ENCODE measurements around the gene HOXA4.

HOXA4 gene

GRCh38 chr7:27128776-27129728 is 1.5 kb downstream of the HOXA4 start:
- Mint-ChIP-seq H3K4me1 (peaks cover 10% of the 10 kb centered on the region), H3K4me3 (no peak overlapping the region), H3K36me3 (ENCODE audit: low read depth) (no peaks in the 10 kb centered on the region), H3K27ac (no peak overlapping the region), H3K27me3 (peaks cover 49% of the 10 kb centered on the region), H3K9me3 (no peaks in the 10 kb centered on the region)
- ATAC-seq (no peak), DNase-seq (no peak)

GRCh38 chr7:27128034-27128433 is 2.5 kb downstream of the HOXA4 start:
- no peak overlapping the region for H3K4me3 Mint-ChIP-seq
- no peak overlapping the region for H3K27ac Mint-ChIP-seq
- H3K9me3 Mint-ChIP-seq = no peaks in the 10 kb centered on the region
- no peak for ATAC-seq
- DNase-seq = no peak
- H3K4me1 Mint-ChIP-seq = peaks cover 4% of the 10 kb centered on the region
- H3K27me3 Mint-ChIP-seq = peaks cover 40% of the 10 kb centered on the region
- H3K36me3 Mint-ChIP-seq (ENCODE audit: low read depth) = no peaks in the 10 kb centered on the region

GRCh38 chr7:27126596-27127327 is 3.8 kb downstream of the HOXA4 start:
- ATAC-seq (no peak), DNase-seq (no peak)
- peaks cover 31% of the 10 kb centered on the region for H3K27me3 Mint-ChIP-seq
- no peak overlapping the region for H3K4me3 Mint-ChIP-seq
- peaks cover 4% of the 10 kb centered on the region for H3K4me1 Mint-ChIP-seq
- H3K9me3 Mint-ChIP-seq = no peaks in the 10 kb centered on the region
- no peaks in the 10 kb centered on the region for H3K36me3 Mint-ChIP-seq (ENCODE audit: low read depth)
- no peak overlapping the region for H3K27ac Mint-ChIP-seq

GRCh38 chr7:27125986-27126394 is 4.6 kb downstream of the HOXA4 start:
- Mint-ChIP-seq H3K27ac (no peak overlapping the region), H3K27me3 (peaks cover 26% of the 10 kb centered on the region), H3K9me3 (no peaks in the 10 kb centered on the region), H3K4me3 (no peak overlapping the region), H3K36me3 (ENCODE audit: low read depth) (no peaks in the 10 kb centered on the region), H3K4me1 (no peaks in the 10 kb centered on the region)
- ATAC-seq (no peak), DNase-seq (no peak)

GRCh38 chr7:27124902-27125689 is 5.5 kb downstream of the HOXA4 start:
- H3K27me3 Mint-ChIP-seq = peaks cover 26% of the 10 kb centered on the region
- no peak overlapping the region for H3K27ac Mint-ChIP-seq
- no peak for DNase-seq
- H3K4me1 Mint-ChIP-seq = no peaks in the 10 kb centered on the region
- no peak overlapping the region for H3K4me3 Mint-ChIP-seq
- no peak for ATAC-seq
- no peaks in the 10 kb centered on the region for H3K9me3 Mint-ChIP-seq
- H3K36me3 Mint-ChIP-seq (ENCODE audit: low read depth) = no peaks in the 10 kb centered on the region

- Mint-ChIP-seq H3K36me3 (ENCODE audit: low read depth) (no peaks in the 10 kb centered on the region), H3K9me3 (no peaks in the 10 kb centered on the region), H3K4me3 (no peak overlapping the region), H3K4me1 (no peaks in the 10 kb centered on the region), H3K27me3 (peaks cover 22% of the 10 kb centered on the region), H3K27ac (no peak overlapping the region)
- ATAC-seq = no peak
- no peak for DNase-seq
Observed at GRCh38 chr7:27124096-27124901, 6.3 kb downstream of the HOXA4 start.

GRCh38 chr7:27123477-27124053 is 7.0 kb downstream of the HOXA4 start:
- no peak for ATAC-seq
- Mint-ChIP-seq H3K4me3 (no peak overlapping the region), H3K27me3 (peaks cover 18% of the 10 kb centered on the region), H3K36me3 (ENCODE audit: low read depth) (no peaks in the 10 kb centered on the region), H3K4me1 (no peaks in the 10 kb centered on the region), H3K27ac (no peak overlapping the region), H3K9me3 (no peaks in the 10 kb centered on the region)
- DNase-seq = no peak

- H3K4me3 Mint-ChIP-seq = no peak overlapping the region
Observed at GRCh38 chr7:27123007-27123476, 7.5 kb downstream of the HOXA4 start.

GRCh38 chr7:27122077-27122910 is 8.3 kb downstream of the HOXA4 start:
- DNase-seq (no peak), ATAC-seq (no peak)
- Mint-ChIP-seq H3K4me3 (no peak overlapping the region), H3K9me3 (no peaks in the 10 kb centered on the region), H3K27me3 (peaks cover 16% of the 10 kb centered on the region), H3K36me3 (ENCODE audit: low read depth) (no peaks in the 10 kb centered on the region), H3K27ac (no peak overlapping the region), H3K4me1 (no peaks in the 10 kb centered on the region)

More at GRCh38 chr7:27123007-27123476, 7.5 kb downstream of the HOXA4 start:
- Mint-ChIP-seq H3K9me3 (no peaks in the 10 kb centered on the region), H3K4me1 (no peaks in the 10 kb centered on the region), H3K27ac (no peak overlapping the region), H3K27me3 (peaks cover 18% of the 10 kb centered on the region), H3K36me3 (ENCODE audit: low read depth) (no peaks in the 10 kb centered on the region)
- ATAC-seq (no peak), DNase-seq (no peak)

GRCh38 chr7:27121684-27122076 is 8.9 kb downstream of the HOXA4 start:
- Mint-ChIP-seq H3K4me3 (no peak overlapping the region), H3K27me3 (peaks cover 10% of the 10 kb centered on the region), H3K36me3 (ENCODE audit: low read depth) (no peaks in the 10 kb centered on the region), H3K27ac (no peak overlapping the region), H3K4me1 (no peaks in the 10 kb centered on the region), H3K9me3 (no peaks in the 10 kb centered on the region)
- DNase-seq = no peak
- ATAC-seq = no peak

- Mint-ChIP-seq H3K4me3 (no peak overlapping the region), H3K36me3 (ENCODE audit: low read depth) (no peaks in the 10 kb centered on the region)
Observed at GRCh38 chr7:27119412-27119911, 11.1 kb downstream of the HOXA4 start.

GRCh38 chr7:27118580-27118979 is 12.0 kb downstream of the HOXA4 start:
- Mint-ChIP-seq H3K27ac (no peak overlapping the region), H3K4me3 (no peak overlapping the region), H3K36me3 (ENCODE audit: low read depth) (no peaks in the 10 kb centered on the region), H3K9me3 (no peaks in the 10 kb centered on the region), H3K27me3 (no peaks in the 10 kb centered on the region), H3K4me1 (no peaks in the 10 kb centered on the region)
- DNase-seq (no peak), ATAC-seq (no peak)

More at GRCh38 chr7:27119412-27119911, 11.1 kb downstream of the HOXA4 start:
- no peak for ATAC-seq
- DNase-seq = no peak
- Mint-ChIP-seq H3K27me3 (peaks cover 1% of the 10 kb centered on the region), H3K27ac (no peak overlapping the region), H3K4me1 (no peaks in the 10 kb centered on the region), H3K9me3 (no peaks in the 10 kb centered on the region)
